Esophagus squamous epithelium (tissue), 5 donors: ENCODE results near the gene SBF1. TPM values are rescaled to one million over a fixed set of nuclear protein-coding genes. Genes with fewer than 3 reads are reported as not detected.

ENCODE experiments used
- DNase-seq: peaks from one replicate; lab custom pipeline; 2025; lab: John Stamatoyannopoulos, UW
- H3K27ac ChIP-seq, 4 donors: fragments of 200-600 bp; sonication (generic); one replicate each; pipeline ENCODE4 v1.5.1; 2016 to 2019; ENCODE audit warnings: mild to moderate bottlenecking in 1 of 4
- H3K27me3 ChIP-seq, 4 donors: fragments of 200-600 bp; sonication (generic); 1 replicate in 3 of 4; 2 replicates in 1 of 4; pipeline versions ENCODE4 v1.5.1 to v1.6.0; 2017 to 2021; ENCODE audit warnings: antibody characterized with exemption in 1 of 4
- H3K36me3 ChIP-seq, 3 donors: fragments of 200-600 bp; sonication (generic); one replicate each; pipeline ENCODE4 v1.5.1; 2016 to 2019
- H3K4me1 ChIP-seq, 3 donors: fragments of 200-600 bp; sonication (generic); one replicate each; pipeline ENCODE4 v1.5.1; 2017 to 2019
- H3K4me3 ChIP-seq, 4 donors: fragments of 200-600 bp; sonication (generic); 1 replicate in 3 of 4; 2 replicates in 1 of 4; pipeline ENCODE4 v1.5.1; 2016 to 2019; ENCODE audit warnings: mild to moderate bottlenecking in 2 of 4, moderate library complexity in 1 of 4
- H3K9me3 ChIP-seq, 3 donors: fragments of 200-600 bp; sonication (generic); one replicate each; pipeline ENCODE4 v1.5.1; 2016 to 2019
- POLR2A ChIP-seq, 4 donors: fragments of 450-650 bp; IDR thresholded peaks; one replicate each; pipeline ENCODE4 v1.6.1; 2017; ENCODE audit warnings: antibody characterized with exemption in 4 of 4, mild to moderate bottlenecking in 4 of 4, moderate library complexity in 3 of 4
- whole genome bisulfite sequencing, 2 donors: methylation state at CpG; one replicate each; pipeline ENCODE4 v1.1.5; 2018; 5-methylcytosine and 5-hydroxymethylcytosine counted together
- intact Hi-C: fragments of 100-400 bp; cut with DNase I; formaldehyde crosslinking; loops from one replicate; pipeline ENCODE4 v1.15.0; 2022
- total RNA-seq, 4 donors: library from RNA; depleted of rRNA; stranded (reverse); fragments of >200 nt; gene quantifications; one replicate each; pipeline ENCODE4 v1.1.0, GENCODE V29; 2016
- TF ChIP-seq, protein P1 (sequence below), 6 experiments: fragments of 450-650 bp in 4 of 6; fragments of 200-600 bp in 2 of 6; sonication (generic) in 2 of 6; IDR thresholded peaks; one replicate each; pipeline ENCODE4 v1.5.1; 2016 to 2019; ENCODE audit warnings: antibody characterized with exemption in 6 of 6, mild to moderate bottlenecking in 4 of 6, moderate library complexity in 4 of 6
- donor health status: DM: yes; HTN: yes; CAD: no.

SBF1 gene
- total RNA-seq, 4 donors from 2014 or later = 38.3 to 92.0 (median 63.4) TPM

DNA sequence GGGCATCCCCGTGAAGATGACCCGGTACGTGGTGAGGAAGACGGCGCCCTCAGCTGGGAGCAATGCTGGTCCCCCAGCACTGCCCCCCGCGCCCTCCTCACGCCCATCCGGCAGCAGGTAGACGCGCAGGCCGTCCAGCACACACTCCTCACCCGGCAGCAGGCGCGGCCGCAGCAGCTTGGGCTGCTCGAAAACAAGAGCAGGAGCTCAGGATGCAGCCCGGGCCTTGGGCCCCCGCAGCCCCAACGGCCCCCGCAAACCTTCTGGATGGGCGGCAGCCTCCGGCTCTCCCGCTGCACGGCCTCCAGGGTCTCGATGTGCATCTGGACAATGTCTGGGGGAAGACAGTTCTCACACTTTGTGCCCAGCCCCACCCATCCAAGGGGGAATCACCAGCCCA, 13.3 kb downstream of the SBF1 start:
- intact Hi-C loops = no loop called here
- 77 to 100% methylated on average over 3 of the region's 26 CpGs for WGBS, 2 donors
- Histone ChIP-seq H3K4me1 (peaks cover 13 to 33% (median 14%) of the 10 kb centered on the region in 3 donors), H3K27me3 (no peaks in the 10 kb centered on the region), H3K4me3 (no peak overlapping the region), H3K27ac (peak overlapping the region in 3 of 4 donors; percentile 73 to 81 (median 74)), H3K9me3 (no peaks in the 10 kb centered on the region), H3K36me3 (peaks cover 79 to 100% (median 90%) of the 10 kb centered on the region in 3 donors)
- DNase-seq = no peak
- TF ChIP-seq POLR2A (IDR thresholded peaks at IDR 0.05) = no peak
- TF ChIP-seq, protein P1, sequence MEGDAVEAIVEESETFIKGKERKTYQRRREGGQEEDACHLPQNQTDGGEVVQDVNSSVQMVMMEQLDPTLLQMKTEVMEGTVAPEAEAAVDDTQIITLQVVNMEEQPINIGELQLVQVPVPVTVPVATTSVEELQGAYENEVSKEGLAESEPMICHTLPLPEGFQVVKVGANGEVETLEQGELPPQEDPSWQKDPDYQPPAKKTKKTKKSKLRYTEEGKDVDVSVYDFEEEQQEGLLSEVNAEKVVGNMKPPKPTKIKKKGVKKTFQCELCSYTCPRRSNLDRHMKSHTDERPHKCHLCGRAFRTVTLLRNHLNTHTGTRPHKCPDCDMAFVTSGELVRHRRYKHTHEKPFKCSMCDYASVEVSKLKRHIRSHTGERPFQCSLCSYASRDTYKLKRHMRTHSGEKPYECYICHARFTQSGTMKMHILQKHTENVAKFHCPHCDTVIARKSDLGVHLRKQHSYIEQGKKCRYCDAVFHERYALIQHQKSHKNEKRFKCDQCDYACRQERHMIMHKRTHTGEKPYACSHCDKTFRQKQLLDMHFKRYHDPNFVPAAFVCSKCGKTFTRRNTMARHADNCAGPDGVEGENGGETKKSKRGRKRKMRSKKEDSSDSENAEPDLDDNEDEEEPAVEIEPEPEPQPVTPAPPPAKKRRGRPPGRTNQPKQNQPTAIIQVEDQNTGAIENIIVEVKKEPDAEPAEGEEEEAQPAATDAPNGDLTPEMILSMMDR (IDR thresholded peaks at IDR 0.05) = no peak

DNA sequence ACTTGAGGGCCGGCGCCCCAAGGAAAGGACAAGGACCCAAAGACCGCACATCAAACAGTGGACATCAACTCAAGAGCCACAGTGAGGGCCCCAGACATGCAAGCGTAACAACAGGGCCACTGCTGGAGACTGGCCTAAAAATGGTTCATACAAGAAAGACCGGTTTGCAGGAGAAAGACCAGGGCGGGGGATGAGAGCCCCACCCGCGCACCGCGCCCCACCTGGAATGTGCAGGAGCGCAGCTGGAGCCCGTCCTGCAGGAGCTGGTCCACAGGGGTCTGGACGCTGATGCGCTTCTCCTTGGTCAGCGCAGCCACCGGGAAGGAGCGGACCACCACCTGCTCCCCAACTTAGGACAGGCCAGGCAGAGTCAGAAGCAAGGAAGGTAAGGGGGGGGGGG, 13.9 kb downstream of the SBF1 start:
- H3K36me3 ChIP-seq = peaks cover 79 to 100% (median 90%) of the 10 kb centered on the region in 3 donors
- no peaks in the 10 kb centered on the region for H3K27me3 ChIP-seq
- H3K9me3 ChIP-seq = no peaks in the 10 kb centered on the region
- intact Hi-C loops = no loop called here
- H3K4me3 ChIP-seq = no peak overlapping the region
- H3K4me1 ChIP-seq = peaks cover 13 to 33% (median 14%) of the 10 kb centered on the region in 3 donors
- no peak for DNase-seq
- no peak for TF ChIP-seq POLR2A (IDR thresholded peaks at IDR 0.05)
- TF ChIP-seq, protein P1 (IDR thresholded peaks at IDR 0.05) = no peak
- H3K27ac ChIP-seq = peak overlapping the region; percentile 52 to 81 (median 74)
- 37 to 76% methylated on average over 12 to 15 of the region's 17 CpGs for WGBS, 2 donors

DNA sequence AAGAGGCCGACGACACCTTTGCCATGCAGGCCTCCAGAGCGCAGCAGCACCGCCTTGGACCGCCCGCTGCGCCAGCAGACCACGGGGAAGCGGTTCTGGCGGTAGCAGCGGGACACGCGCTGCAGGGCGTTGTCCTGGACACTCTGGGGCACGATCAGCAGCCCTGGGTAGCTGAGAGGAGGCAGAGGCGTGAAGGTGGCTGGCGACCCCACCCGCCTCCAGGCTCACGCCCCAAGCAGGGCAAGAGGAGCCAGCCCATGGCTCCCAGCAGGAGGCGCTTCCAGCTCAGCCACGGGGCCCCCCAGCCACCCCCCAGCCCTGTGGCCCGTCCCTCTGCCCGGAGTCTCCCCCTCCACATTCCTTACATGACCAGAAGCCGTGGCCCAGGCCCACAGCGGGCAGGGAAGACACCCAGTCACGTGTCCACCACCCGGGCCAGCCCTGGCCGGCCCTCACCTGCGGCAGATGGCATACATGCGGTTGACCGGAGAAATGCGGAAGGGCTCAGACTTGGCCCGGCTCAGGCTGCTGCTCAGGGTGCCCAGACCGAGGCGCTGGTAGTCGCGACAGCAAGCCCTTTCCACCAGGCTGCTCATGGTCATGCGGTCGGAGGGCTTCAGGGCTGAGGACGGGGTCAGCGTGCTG, 15.2 kb downstream of the SBF1 start:
- peaks cover 79 to 100% (median 90%) of the 10 kb centered on the region in 3 donors for H3K36me3 ChIP-seq
- WGBS, 2 donors = 94 to 98% methylated on average over 15 to 22 of the region's 41 CpGs
- H3K9me3 ChIP-seq = no peaks in the 10 kb centered on the region
- intact Hi-C loops = no loop called here
- DNase-seq = no peak
- H3K4me1 ChIP-seq = peaks cover 13 to 33% (median 14%) of the 10 kb centered on the region in 3 donors
- H3K27ac ChIP-seq = peak overlapping the region in 2 of 4 donors; percentile 73 to 74
- TF ChIP-seq, protein P1 (IDR thresholded peaks at IDR 0.05) = no peak
- TF ChIP-seq POLR2A (IDR thresholded peaks at IDR 0.05) = no peak
- no peaks in the 10 kb centered on the region for H3K27me3 ChIP-seq
- no peak overlapping the region for H3K4me3 ChIP-seq

DNA sequence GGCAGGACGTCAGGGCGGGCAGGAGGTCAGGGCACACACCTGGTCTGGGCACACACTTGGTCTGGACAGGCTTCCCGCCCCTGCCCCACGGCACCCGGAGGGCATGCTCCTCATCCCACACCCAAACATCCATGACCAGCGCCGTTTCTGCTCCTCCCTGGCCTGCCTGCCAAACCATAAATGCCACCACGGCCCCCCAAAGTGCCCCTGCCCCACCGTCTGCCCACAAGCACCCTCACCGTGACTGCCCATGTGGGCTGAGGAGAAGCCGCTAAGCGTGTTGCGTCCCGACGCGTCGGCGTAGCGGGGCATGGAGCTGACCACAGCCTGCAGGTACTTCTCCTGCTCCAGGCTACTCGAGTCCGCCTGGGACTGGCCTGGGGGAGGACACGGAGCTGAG, 15.8 kb downstream of the SBF1 start:
- intact Hi-C loops = no loop called here
- H3K4me3 ChIP-seq = no peak overlapping the region

More for the DNA sequence above, 15.8 kb downstream of the SBF1 start:
- Histone ChIP-seq H3K36me3 (peaks cover 79 to 100% (median 90%) of the 10 kb centered on the region in 3 donors), H3K4me1 (peaks cover 13 to 33% (median 14%) of the 10 kb centered on the region in 3 donors), H3K9me3 (no peaks in the 10 kb centered on the region), H3K27ac (no peak overlapping the region), H3K27me3 (no peaks in the 10 kb centered on the region)
- WGBS, 2 donors = 87 to 95% methylated on average over 2 to 18 of the region's 22 CpGs
- DNase-seq = no peak
- TF ChIP-seq POLR2A (IDR thresholded peaks at IDR 0.05) = no peak
- TF ChIP-seq, protein P1 (IDR thresholded peaks at IDR 0.05) = no peak
